ENCODE data around the gene GFER. TPM values are rescaled to one million over a fixed set of nuclear protein-coding genes. Genes with fewer than 3 reads are reported as not detected.
A peak's percentile ranks its signal among the peaks of the same experiment; 100 is the strongest.

Gene GFER
- total and polyA plus RNA-seq, 9 of the 15 experiments (the other 6 are each of a cell fraction or from before 2014, with no cell fraction given), result 4.3 to 53.7 (median 19.8) TPM

- H4K20me1 ChIP-seq (replicated peaks; ENCODE audit: control insufficient read depth, insufficient read depth, low read length), result peaks cover 46% of the 10 kb centered on the region
- peaks cover 73% of the 10 kb centered on the region for H3K79me2 ChIP-seq (ENCODE audit: control insufficient read depth, insufficient read depth, low read length)
- ATAC-seq, result no peak
- CTCF ChIA-PET (ENCODE audit: low intra/inter-chr PET ratio), result interaction anchor here (0.8 kb wide), 1 partner anchor 149 kb away, joined by 4 read pairs; no protein-coding TSS in a partner anchor
- H3K9me1 ChIP-seq (ENCODE audit: control insufficient read depth, insufficient read depth, low read length), result peaks cover 19% of the 10 kb centered on the region
- no peak for FAIRE-seq
- peak overlapping the region in 1 of 2 experiments; percentile 80; a peak in 2 of 4 replicates for H3K9ac ChIP-seq (ENCODE audit: insufficient read depth in 1 of 2, low read depth in 2 of 2, low read length in 2 of 2)
- POLR2A ChIA-PET, result interaction anchor here (0.5 to 3.0 kb wide), 10 partner anchors 9 to 511 kb away, joined by 3 to 12 read pairs (median 4); partner anchors contain the start of genes ECI1 and TRAF7
- no TSS peak for BruUV-seq (replicated peaks)
- WGBS (ENCODE audit: insufficient coverage, low coverage, missing lambda C conversion rate), result 83% methylated on average over 17 of the region's 34 CpGs
- H3K27ac ChIP-seq (ENCODE audit: extremely low read depth, low read depth, low read length), result no peak overlapping the region
- TF ChIP-seq POLR2G (IDR thresholded peaks at IDR 0.05; ENCODE audit: low read depth, low read length) (peak; percentile 69), POLR3G (IDR thresholded peaks at IDR 0.05; ENCODE audit: extremely low read depth, insufficient read length, insufficient replicate concordance) (no peak), CXXC5 (CRISPR knock-in tag; IDR thresholded peaks at IDR 0.05) (no peak), RBM14 (IDR thresholded peaks at IDR 0.05; ENCODE audit: borderline replicate concordance, insufficient read depth, low read depth, low read length) (peak; percentile 9; the same call in 1 of the 2 replicates), RBFOX2 (IDR thresholded peaks at IDR 0.05; ENCODE audit: low read depth, low read length) (peak; percentile 56), MXI1 (IDR thresholded peaks at IDR 0.05; ENCODE audit: low read depth, low read length) (no peak), NFIC (IDR thresholded peaks at IDR 0.05) (no peak), NR2C1 (IDR thresholded peaks at IDR 0.05) (no peak), NR2C1 (tag; IDR thresholded peaks at IDR 0.05) (no peak), ZBTB33 (CRISPR knock-in tag; IDR thresholded peaks at IDR 0.05) (peak; percentile 67), DIDO1 (tag; IDR thresholded peaks at IDR 0.05; ENCODE audit: low read depth) (no peak)
- H2AFZ ChIP-seq (ENCODE audit: low read depth, low read length), result no peak overlapping the region
- DNase-seq (ENCODE audit: extremely low read depth in 1 of 4, low spot score in 3 of 4), result no peak
- H3K4me1 ChIP-seq (replicated peaks in 1 of 2; ENCODE audit: control insufficient read depth in 2 of 2, insufficient read depth in 2 of 2, low read length in 2 of 2), result peaks cover 20 to 94% of the 10 kb centered on the region in 2 experiments
- H3K4me2 ChIP-seq (ENCODE audit: insufficient read depth, low read length), result no peak overlapping the region
- H3K27me3 ChIP-seq (ENCODE audit: control insufficient read depth in 2 of 2, insufficient read depth in 2 of 2, low read length in 2 of 2), result no peaks in the 10 kb centered on the region
- in situ Hi-C loops (cut with MboI), result no loop called here
- H3K9me3 ChIP-seq (replicated peaks; ENCODE audit: control insufficient read depth, insufficient read depth, low read depth, low read length), result no peaks in the 10 kb centered on the region
- intact Hi-C loops (cut with micrococcal nuclease), result no loop called here
- peaks cover 79% of the 10 kb centered on the region; the same call in 2 of the 3 replicates for H3K36me3 ChIP-seq (ENCODE audit: control insufficient read depth, insufficient read depth, low read length)
- H3K4me3 ChIP-seq, result no peak overlapping the region
Observed at GRCh38 chr16:2004795-2005517, 21.0 kb downstream of the GFER start.
